ENCODE data around the gene LAIR1. TPM values are rescaled to one million over a fixed set of nuclear protein-coding genes. Genes with fewer than 3 reads are reported as not detected.
"Not testable (repeated sequence)": the region's sequence is repeated elsewhere in the genome, so short reads cannot be mapped to it uniquely, and the experiment has no call there.

The LAIR1 gene, protein sequence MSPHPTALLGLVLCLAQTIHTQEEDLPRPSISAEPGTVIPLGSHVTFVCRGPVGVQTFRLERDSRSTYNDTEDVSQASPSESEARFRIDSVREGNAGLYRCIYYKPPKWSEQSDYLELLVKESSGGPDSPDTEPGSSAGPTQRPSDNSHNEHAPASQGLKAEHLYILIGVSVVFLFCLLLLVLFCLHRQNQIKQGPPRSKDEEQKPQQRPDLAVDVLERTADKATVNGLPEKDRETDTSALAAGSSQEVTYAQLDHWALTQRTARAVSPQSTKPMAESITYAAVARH
- total RNA-seq (2014; rRNA removed; shearing (Covaris generic)): 0.12 TPM in 1 of 2 replicates, not detected in the other

DNA sequence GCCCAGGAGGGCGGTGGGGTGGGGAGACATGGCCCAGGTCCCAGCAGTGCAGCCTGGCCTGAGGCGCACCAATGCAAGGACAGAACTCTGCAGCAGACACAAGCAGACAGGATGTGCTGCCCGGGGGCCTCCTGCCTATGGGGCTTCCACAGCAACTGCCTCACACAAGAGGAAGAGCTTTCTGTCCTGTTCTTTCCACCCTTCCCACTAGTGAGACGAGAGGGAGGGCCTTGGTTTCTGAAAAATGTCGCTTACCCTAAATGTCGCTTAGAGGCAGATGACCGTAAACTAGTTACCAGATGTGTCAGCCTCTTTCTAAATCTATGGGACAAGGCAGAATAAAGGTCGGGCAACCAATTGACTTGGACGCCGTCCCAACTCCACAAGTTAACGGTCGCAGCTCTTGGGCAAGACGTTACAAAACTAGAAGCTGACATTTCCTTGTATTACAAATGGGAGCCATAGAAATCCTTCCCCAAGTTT lies at the start of gene LAIR1:
Gene LAIR1 (minus strand): TSS at position 157 of the 483 bp plus-strand sequence. CDS start 127 bp downstream, at position 30.
- DNase-seq (ENCODE audit: low read depth): peak; percentile 26

GRCh38 chr19:54414156-54414555 lies 49.4 kb upstream of the LAIR1 start:
- DNase-seq (ENCODE audit: low read depth): no peak

GRCh38 chr19:54412877-54413276 lies 48.1 kb upstream of the LAIR1 start:
- no peak for DNase-seq (ENCODE audit: low read depth)

DNA sequence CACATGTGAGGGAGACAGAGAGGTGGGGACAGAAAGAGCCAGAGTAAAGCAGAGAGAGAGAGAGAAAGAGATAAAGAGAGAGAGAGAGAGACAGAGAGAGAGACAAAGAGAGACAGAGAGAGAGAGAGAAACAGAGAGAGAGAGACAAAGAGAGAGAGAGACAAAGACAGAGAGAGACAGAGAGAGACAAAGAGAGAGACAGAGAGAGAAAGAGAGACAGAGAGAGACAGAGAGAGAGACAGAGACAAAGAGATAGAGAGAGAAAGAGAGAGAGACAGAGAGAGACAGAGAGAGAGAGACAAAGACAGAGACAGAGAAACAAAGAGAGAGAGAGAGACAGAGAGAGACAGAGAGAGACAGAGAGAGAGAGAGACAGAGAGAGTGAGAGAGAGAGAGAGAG lies 46.3 kb upstream of the LAIR1 start:
- DNase-seq (ENCODE audit: low read depth): no peak

DNA sequence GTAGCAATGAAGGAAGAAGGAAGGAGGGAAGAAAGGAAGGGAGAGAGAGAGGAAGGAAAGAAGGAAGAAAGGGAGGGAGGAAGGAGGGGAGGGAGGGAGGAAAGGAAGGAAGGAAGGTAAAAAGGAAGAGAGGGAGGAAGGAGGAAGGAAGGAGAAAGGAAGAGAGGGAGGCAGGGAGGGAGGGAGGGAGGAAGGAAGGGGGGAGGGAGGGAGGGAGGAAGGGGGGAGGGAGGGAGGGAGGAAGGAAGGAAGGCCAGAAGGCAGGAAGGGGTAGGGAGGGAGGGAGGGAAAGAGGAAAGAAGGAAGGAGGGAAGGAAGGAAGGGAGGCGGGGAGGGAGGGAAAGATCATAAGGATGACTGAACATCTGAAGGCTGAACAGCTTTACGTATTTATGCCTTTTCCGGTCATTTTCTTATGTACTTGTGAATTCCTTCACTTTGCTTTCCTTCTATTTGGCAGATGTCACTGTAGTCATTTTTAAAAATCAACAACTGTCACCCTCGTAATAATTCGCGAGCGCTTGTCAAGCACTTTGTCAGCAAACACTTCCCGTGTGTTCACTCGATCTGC lies 43.8 kb upstream of the LAIR1 start:
- DNase-seq (ENCODE audit: low read depth): no peak

DNA sequence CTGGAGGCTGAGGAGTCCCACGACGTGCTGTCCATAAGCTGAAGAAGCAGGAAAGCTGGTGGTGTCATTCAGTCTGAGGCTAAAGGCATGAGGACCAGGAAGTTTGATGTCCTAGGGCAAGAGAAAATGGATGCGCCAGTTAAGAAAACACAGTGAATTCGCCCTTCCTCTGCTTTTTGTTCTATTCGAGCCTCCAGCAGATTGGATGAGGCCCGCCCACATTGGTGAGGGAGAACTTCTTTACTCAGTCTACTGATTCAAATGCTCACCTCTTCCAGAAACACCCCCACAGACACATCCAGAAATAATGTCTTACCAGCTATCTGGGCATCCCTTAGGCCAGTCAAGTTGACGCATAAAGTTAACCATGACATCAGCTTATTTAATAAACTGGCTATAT lies 43.0 kb upstream of the LAIR1 start:
- DNase-seq (ENCODE audit: low read depth): no peak

DNA sequence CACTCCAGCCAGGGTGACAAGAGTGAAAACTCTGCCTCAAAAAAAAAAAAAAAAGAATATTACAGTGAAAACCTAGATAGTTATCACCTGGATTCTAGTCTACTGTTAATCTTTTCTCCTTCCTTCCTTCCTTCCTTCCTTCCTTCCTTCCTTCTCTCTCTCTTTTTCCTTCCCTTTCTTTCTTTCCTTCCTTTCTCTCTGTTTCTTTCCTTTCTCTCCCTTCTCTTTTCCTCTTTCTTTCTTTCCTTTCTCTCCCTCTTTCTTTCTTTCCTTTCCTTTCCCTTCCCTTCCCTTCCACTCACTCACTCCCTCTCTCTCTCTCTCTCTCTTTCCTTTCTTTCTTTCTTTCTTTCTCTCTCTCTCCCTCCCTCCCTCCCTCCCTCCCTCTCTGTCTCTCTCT lies 40.9 kb upstream of the LAIR1 start:
- DNase-seq (ENCODE audit: low read depth): no peak

DNA sequence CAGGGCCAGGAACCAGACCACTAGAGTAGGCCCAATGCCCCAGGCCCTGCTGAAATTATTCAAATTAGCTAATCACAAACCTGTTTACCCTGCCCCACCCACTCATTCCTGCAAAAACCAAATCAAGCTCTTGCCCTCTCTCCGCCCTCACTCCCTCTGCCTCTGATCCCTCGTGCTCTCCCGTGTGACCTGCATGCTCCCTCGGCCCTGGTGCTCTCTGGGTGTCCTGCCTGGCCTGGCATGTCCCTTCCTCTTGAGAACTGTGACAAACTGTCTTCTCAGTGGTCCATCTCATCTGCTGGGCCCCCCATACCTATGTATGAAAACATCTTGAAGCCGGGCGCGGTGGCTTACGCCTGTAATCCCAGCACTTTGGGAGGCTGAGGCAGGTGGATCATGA lies 38.3 kb upstream of the LAIR1 start:
- DNase-seq (ENCODE audit: low read depth): no peak

DNA sequence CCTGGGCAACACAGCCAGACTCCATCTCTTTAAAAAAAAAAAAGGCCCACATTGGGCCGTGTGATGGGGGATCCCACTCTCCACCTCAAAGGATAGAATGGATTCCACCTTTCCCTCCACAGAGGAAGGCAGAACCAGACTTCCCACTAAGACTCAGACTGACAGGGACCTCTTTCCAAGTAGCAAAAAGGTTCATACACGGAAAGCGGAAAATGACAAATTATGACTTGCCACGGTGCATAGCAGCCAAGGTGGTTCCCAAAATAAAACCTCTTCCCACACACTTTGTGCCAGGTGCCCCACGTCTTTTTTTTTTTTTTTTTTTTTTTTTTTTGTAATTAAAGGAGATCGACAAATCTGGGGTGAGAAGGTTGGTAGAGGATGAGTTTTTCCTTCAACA lies 36.2 kb upstream of the LAIR1 start:
- DNase-seq (ENCODE audit: low read depth): no peak

- no peak for DNase-seq (ENCODE audit: low read depth)
These were observed 34.5 kb upstream of the LAIR1 start for GRCh38 chr19:54399189-54399588.

- DNase-seq (ENCODE audit: low read depth): no peak
These were observed 31.0 kb upstream of the LAIR1 start for GRCh38 chr19:54395685-54396084.

DNA sequence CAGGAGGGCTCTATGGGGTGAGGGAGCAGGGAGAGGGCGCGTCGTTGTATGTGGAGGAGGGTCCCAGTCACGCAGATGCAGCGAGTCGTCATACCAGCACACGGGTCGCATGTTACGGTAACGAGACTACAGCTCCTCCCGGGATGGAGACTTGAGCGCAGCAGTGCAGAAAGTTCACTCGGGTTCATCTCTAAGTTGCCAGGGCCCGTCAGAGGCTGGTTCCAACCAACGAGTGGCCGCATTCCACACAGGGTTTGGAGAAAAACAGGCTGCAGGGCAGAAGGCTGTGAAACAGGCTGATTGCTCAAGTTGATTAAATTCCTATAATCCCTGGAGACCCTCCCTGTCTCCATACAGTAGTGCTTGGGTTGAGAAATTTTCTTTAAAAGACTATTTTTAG lies 28.6 kb upstream of the LAIR1 start:
- DNase-seq (ENCODE audit: low read depth): no peak

DNA sequence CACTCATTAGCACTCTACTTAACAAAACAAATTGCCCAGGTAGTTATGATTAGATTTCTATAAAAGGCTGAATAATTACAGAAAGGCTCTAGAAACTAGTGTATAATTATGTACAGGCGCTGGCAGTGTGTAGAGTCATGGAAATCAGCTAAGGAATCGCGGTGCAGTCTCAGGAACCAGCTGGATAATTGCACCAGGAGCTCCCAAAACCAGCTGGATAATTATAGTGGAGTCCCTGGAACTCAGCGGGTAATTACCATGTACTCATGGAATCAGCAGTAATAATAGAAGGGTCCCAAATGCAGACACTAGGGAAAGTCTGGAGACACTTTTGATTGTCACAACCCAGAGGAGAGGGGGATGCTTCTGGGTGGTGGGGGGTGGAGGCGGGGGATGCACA lies 27.4 kb upstream of the LAIR1 start:
- no peak for DNase-seq (ENCODE audit: low read depth)

DNA sequence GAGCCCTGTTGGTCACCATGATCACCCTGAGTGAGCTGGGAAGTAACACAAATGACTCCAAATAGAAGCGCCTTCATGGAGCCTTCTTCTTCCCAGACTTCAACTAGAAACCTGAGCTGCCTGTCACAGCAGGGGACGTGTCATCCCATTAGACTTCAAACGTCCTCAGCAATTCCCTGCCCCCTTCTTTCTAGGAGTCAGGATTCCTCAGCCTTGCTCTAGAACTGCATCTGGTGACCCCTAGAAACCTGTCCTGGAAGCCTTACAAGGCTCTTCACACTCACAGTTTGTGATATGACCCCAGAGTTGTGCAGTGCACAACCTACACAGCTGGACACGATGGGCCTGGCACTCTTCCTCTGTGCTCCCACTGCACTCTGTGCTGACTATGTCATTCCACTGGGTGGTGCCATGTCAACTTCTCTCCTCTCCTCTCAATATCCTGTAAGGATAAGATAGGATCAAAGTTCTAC lies 26.9 kb upstream of the LAIR1 start:
- no peak for DNase-seq (ENCODE audit: low read depth)

DNA sequence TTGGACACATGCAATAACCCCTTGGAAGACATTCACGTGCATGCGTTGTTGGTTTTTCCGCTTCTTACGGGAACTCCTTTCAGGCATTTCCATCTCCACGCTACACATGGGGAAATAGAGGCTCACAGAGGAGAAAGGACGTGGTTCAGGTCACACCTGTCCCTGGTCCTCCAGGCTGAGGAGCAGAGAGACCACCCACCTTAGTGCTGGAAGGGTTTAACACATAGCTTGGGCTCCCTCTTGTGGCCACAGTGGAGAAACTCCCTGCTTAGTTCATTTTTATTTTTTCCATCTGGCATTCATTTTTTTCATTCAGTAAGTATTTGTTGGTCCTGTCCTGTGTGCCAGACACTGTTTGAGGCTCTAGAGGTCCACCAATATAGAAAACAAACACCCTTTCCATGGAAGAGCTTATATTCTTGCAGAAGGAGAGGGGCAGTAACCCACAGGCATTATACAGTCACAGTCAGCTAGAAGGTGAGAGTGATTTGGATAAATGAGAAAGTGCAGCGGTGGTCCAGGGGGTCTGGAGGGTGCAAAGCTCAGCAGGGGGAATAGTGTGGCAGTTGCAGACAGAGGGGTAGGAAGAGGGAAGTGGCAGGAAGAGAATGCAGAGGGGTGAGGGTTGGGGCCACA lies 26.3 kb upstream of the LAIR1 start:
- DNase-seq (ENCODE audit: low read depth): peak; percentile 50

- no peak for DNase-seq (ENCODE audit: low read depth)
These were observed 24.8 kb upstream of the LAIR1 start for GRCh38 chr19:54389553-54389952.

DNA sequence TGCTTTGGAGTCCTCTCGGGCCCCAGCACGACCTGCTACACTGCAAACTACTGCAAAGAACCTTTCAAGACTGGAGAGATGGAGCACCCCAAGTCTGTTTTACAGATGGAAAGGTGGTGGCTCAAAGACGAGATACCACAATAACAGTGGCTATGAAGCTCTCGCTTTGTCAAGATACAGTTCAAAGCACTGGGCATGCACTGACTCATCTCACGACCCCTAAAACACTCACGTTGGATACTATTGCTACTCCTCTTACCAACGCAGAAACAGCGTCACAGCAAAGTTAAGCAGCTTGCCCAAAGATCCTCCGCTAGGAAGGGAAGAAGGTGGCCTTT lies 24.0 kb upstream of the LAIR1 start:
- DNase-seq (ENCODE audit: low read depth): no peak

DNA sequence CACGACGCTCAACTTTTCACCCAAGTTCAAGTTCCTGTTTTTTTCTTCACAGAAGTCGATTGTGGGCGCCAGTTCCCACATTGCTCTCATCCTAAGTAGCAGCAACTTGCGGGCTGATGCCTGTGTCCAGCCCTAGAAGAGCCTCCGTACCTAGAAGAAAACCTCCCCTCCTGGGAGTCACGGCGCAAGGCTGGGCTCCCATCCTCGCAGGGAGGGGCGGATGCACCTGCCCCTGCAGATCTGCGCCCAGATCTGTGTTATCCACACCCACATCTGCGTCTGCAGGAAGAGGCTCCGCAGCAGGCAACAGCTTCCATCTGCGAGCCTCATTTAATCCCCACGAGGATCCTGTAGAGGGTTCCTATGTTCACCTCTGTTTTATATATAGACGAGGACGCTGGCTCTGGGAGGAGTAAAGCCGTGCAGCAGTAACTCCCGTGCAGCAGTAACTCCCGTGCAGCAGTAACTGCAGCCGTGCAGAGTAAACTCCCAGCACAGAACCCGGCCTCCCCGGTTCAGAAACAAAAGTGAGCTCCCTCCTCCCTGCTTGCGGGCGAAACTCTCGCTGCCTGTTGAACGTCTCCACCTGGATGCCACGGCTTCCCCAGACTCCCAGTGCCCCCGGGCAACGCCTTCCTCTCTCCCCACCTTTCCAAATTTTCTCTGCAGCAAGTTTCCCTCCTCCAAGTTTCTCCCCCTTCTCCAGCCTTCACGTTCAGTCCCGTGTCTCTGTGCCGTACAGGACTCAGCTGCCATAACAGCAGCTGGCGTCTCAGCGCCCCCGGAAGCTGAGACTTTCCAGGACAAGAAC lies 23.5 kb upstream of the LAIR1 start:
- no peak for DNase-seq (ENCODE audit: low read depth)

DNA sequence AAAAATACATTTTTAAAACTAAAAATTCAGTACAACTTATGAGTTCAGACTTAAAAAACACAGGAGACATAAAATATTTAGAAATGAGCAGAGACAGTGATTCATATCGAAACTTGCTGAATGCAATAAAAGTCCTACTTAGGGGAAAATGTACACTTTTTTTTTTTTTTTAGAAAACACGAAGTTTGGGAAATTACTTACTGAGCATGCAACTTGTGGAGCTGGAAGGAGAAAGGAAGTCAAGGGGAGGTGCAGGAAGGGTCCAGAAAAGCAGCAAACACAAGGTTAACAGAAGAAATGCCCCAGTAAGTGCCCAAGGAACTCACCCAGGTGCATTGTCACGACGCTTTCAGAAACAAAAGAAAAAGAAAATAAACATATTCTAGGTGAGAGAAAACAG lies 18.6 kb upstream of the LAIR1 start:
- DNase-seq (ENCODE audit: low read depth): no peak

DNA sequence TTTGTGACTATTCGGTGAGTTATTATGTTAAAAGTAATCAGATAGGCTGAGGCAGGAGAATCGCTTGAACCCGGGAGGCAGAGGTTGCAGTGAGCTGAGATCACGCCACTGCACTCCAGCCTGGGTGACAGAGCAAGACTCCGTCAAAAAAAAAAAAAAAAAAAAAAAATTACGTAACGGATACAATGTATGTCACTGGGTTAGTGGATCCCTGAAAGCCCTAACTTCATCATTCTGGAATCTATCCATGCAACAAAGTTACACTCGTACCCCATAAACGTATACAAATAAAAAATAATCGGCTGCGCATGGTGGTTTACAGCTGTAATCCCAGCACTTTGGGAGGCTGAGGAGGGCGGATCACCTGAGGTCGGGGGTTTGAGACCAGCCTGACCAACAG lies 17.3 kb upstream of the LAIR1 start:
- not testable (repeated sequence) for DNase-seq (ENCODE audit: low read depth)

GRCh38 chr19:54380897-54381296 lies 16.2 kb upstream of the LAIR1 start:
- no peak for DNase-seq (ENCODE audit: low read depth)

- DNase-seq (ENCODE audit: low read depth): no peak
These were observed 14.5 kb upstream of the LAIR1 start for GRCh38 chr19:54379187-54379678.
